ENCODE results near the gene PDPR.
A peak's percentile ranks its signal among the peaks of the same experiment; 100 is the strongest.
"Not testable (repeated sequence)": the region's sequence is repeated elsewhere in the genome, so short reads cannot be mapped to it uniquely, and the experiment has no call there.

PDPR gene

GRCh38 chr16:70113982-70114826 is at the start of gene PDPR:
Gene PDPR, plus strand, starts transcription at chr16:70114332. Its CDS starts 6,161 bp downstream, at chr16:70120493.
- peak; percentile 81 for DNase-seq (ENCODE audit: low spot score)

GRCh38 chr16:70064841-70065370 is 49.2 kb upstream of the PDPR start:
- DNase-seq (ENCODE audit: low spot score), result peak; percentile 2

GRCh38 chr16:70065376-70065745 is 48.8 kb upstream of the PDPR start:
- not testable (repeated sequence) for DNase-seq (ENCODE audit: low spot score)

- peak; percentile 73 for DNase-seq (ENCODE audit: low spot score)
These were observed 48.1 kb upstream of the PDPR start for GRCh38 chr16:70065746-70066658.

GRCh38 chr16:70066751-70067150 is 47.4 kb upstream of the PDPR start:
- DNase-seq (ENCODE audit: low spot score), result not testable (repeated sequence)

- not testable (repeated sequence) for DNase-seq (ENCODE audit: low spot score)
These were observed 35.1 kb upstream of the PDPR start for GRCh38 chr16:70079081-70079480.

- DNase-seq (ENCODE audit: low spot score), result not testable (repeated sequence)
These were observed 32.9 kb upstream of the PDPR start for GRCh38 chr16:70081219-70081618.

GRCh38 chr16:70083931-70084330 is 30.2 kb upstream of the PDPR start:
- DNase-seq (ENCODE audit: low spot score), result not testable (repeated sequence)

GRCh38 chr16:70088160-70088559 is 26.0 kb upstream of the PDPR start:
- DNase-seq (ENCODE audit: low spot score), result not testable (repeated sequence)

- DNase-seq (ENCODE audit: low spot score), result not testable (repeated sequence)
These were observed 25.3 kb upstream of the PDPR start for GRCh38 chr16:70088877-70089276.

- not testable (repeated sequence) for DNase-seq (ENCODE audit: low spot score)
These were observed 24.8 kb upstream of the PDPR start for GRCh38 chr16:70089289-70089688.

- DNase-seq (ENCODE audit: low spot score), result not testable (repeated sequence)
These were observed 23.0 kb upstream of the PDPR start for GRCh38 chr16:70091104-70091503.

- not testable (repeated sequence) for DNase-seq (ENCODE audit: low spot score)
These were observed 20.0 kb upstream of the PDPR start for GRCh38 chr16:70094096-70094495.

GRCh38 chr16:70109583-70110279 is 4.4 kb upstream of the PDPR start:
- DNase-seq (ENCODE audit: low spot score), result not testable (repeated sequence)

GRCh38 chr16:70112162-70112561 is 2.0 kb upstream of the PDPR start:
- DNase-seq (ENCODE audit: low spot score), result not testable (repeated sequence)

- DNase-seq (ENCODE audit: low spot score), result not testable (repeated sequence)
These were observed 542 bp upstream of the PDPR start for GRCh38 chr16:70113599-70113981.

GRCh38 chr16:70118354-70118753 is 4.2 kb downstream of the PDPR start:
- not testable (repeated sequence) for DNase-seq (ENCODE audit: low spot score)

- DNase-seq (ENCODE audit: low spot score), result not testable (repeated sequence)
These were observed 4.6 kb downstream of the PDPR start for GRCh38 chr16:70118776-70119175.

GRCh38 chr16:70120398-70120797 is 6.3 kb downstream of the PDPR start:
- DNase-seq (ENCODE audit: low spot score), result not testable (repeated sequence)

GRCh38 chr16:70123822-70124221 is 9.7 kb downstream of the PDPR start:
- not testable (repeated sequence) for DNase-seq (ENCODE audit: low spot score)

- DNase-seq (ENCODE audit: low spot score), result not testable (repeated sequence)
These were observed 12.1 kb downstream of the PDPR start for GRCh38 chr16:70126226-70126625.

- DNase-seq (ENCODE audit: low spot score), result not testable (repeated sequence)
These were observed 13.6 kb downstream of the PDPR start for GRCh38 chr16:70127706-70128105.

Measured in AG08395 (cell line).